Measurements from ENCODE around the gene CRELD2.

The CRELD2 gene

GRCh38 chr22:49882519-49883293 lies 35.7 kb upstream of the CRELD2 start:
- DNase-seq (ENCODE audit: low spot score) = no peak
- TF ChIP-seq CTCF (IDR thresholded peaks at IDR 0.05; ENCODE audit: borderline replicate concordance, control extremely low read depth, extremely low read depth, insufficient read depth, missing control alignments) = no peak
- in situ Hi-C loops (cut with MboI; ENCODE audit: low sequenced_read_pairs, unreplicated experiment) = no loop called here

- no peak for DNase-seq (ENCODE audit: low spot score)
- no peak for TF ChIP-seq CTCF (IDR thresholded peaks at IDR 0.05; ENCODE audit: borderline replicate concordance, control extremely low read depth, extremely low read depth, insufficient read depth, missing control alignments)
- in situ Hi-C loops (cut with MboI; ENCODE audit: low sequenced_read_pairs, unreplicated experiment) = no loop called here
Observed at GRCh38 chr22:49883294-49883640, 35.2 kb upstream of the CRELD2 start.

GRCh38 chr22:49884075-49884474 lies 34.4 kb upstream of the CRELD2 start:
- in situ Hi-C loops (cut with MboI; ENCODE audit: low sequenced_read_pairs, unreplicated experiment) = no loop called here
- no peak for DNase-seq (ENCODE audit: low spot score)

GRCh38 chr22:49884503-49885260 lies 33.8 kb upstream of the CRELD2 start:
- in situ Hi-C loops (cut with MboI; ENCODE audit: low sequenced_read_pairs, unreplicated experiment) = no loop called here
- no peak for DNase-seq (ENCODE audit: low spot score)
- no peak for TF ChIP-seq CTCF (IDR thresholded peaks at IDR 0.05; ENCODE audit: borderline replicate concordance, control extremely low read depth, extremely low read depth, insufficient read depth, missing control alignments)

More at GRCh38 chr22:49884075-49884474, 34.4 kb upstream of the CRELD2 start:
- no peak for TF ChIP-seq CTCF (IDR thresholded peaks at IDR 0.05; ENCODE audit: borderline replicate concordance, control extremely low read depth, extremely low read depth, insufficient read depth, missing control alignments)

- no peak for TF ChIP-seq CTCF (IDR thresholded peaks at IDR 0.05; ENCODE audit: borderline replicate concordance, control extremely low read depth, extremely low read depth, insufficient read depth, missing control alignments)
- in situ Hi-C loops (cut with MboI; ENCODE audit: low sequenced_read_pairs, unreplicated experiment) = no loop called here
Observed at GRCh38 chr22:49885281-49885680, 33.2 kb upstream of the CRELD2 start.

GRCh38 chr22:49885881-49886280 lies 32.6 kb upstream of the CRELD2 start:
- in situ Hi-C loops (cut with MboI; ENCODE audit: low sequenced_read_pairs, unreplicated experiment) = no loop called here
- TF ChIP-seq CTCF (IDR thresholded peaks at IDR 0.05; ENCODE audit: borderline replicate concordance, control extremely low read depth, extremely low read depth, insufficient read depth, missing control alignments) = no peak
- no peak for DNase-seq (ENCODE audit: low spot score)

More at GRCh38 chr22:49885281-49885680, 33.2 kb upstream of the CRELD2 start:
- DNase-seq (ENCODE audit: low spot score) = no peak
